Testis (tissue), 2 donors: ENCODE data around the gene NKD1.

Experiments
- CTCF ChIP-seq, 3 experiments: fragments of 450-650 bp in 2 of 3; fragments of 200-600 bp in 1 of 3; sonication (generic) in 1 of 3; IDR thresholded peaks; one replicate each; pipeline ENCODE4 v1.5.1; 2016 to 2019; ENCODE audit warnings: antibody characterized with exemption in 3 of 3, mild to moderate bottlenecking in 2 of 3, moderate library complexity in 1 of 3
- POLR2A ChIP-seq: fragments of 450-650 bp; IDR thresholded peaks from one replicate; pipeline ENCODE4 v1.6.1; 2017; ENCODE audit warnings: antibody characterized with exemption, mild to moderate bottlenecking, moderate library complexity

GRCh38 chr16:50607051-50607431 lies 58.8 kb downstream of the NKD1 start:
- TF ChIP-seq CTCF (IDR thresholded peaks at IDR 0.05), result no peak
- no peak for TF ChIP-seq POLR2A
